ENCODE measurements around the gene RNU5B-1. TPM values are rescaled to one million over a fixed set of nuclear protein-coding genes. Genes with fewer than 3 reads are reported as not detected.

Gene RNU5B-1
- total RNA-seq, 1 experiment from 2014 or later, result not detected

DNA sequence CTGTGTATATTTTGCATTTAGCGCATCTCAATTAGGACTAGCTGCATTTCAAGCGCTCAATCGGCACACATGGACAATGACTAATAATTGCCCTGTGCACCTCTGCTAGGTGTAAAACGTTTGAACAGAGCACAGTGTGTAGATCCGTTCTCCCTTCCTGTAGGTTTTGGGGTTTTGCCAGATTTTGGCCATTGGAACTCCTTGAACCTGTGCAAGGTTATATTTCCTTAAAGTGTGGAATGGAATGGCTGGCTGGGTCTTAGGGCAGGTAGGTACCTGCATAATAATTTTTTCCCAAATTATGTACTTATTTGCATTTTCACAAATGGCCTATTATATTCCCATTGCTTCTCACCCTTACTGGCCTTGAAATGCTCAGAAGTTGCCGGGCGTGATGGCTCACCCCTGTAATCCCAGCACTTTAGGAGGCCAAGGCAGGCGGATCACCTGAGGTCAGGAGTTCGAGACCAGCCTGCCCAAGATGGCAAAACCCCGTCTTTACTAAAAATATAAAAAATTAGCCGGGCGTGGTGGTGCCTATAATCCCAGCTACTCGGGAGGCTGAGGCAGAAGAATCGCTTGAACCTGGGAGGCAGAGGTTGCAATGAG is 777 bp downstream of the RNU5B-1 start:
- peak overlapping the region; percentile 88 for H3K4me3 Mint-ChIP-seq (ENCODE audit: unreplicated experiment)
- TF ChIP-seq, protein P1, sequence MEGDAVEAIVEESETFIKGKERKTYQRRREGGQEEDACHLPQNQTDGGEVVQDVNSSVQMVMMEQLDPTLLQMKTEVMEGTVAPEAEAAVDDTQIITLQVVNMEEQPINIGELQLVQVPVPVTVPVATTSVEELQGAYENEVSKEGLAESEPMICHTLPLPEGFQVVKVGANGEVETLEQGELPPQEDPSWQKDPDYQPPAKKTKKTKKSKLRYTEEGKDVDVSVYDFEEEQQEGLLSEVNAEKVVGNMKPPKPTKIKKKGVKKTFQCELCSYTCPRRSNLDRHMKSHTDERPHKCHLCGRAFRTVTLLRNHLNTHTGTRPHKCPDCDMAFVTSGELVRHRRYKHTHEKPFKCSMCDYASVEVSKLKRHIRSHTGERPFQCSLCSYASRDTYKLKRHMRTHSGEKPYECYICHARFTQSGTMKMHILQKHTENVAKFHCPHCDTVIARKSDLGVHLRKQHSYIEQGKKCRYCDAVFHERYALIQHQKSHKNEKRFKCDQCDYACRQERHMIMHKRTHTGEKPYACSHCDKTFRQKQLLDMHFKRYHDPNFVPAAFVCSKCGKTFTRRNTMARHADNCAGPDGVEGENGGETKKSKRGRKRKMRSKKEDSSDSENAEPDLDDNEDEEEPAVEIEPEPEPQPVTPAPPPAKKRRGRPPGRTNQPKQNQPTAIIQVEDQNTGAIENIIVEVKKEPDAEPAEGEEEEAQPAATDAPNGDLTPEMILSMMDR (IDR thresholded peaks at IDR 0.05; ENCODE audit: unreplicated experiment), result no peak
- no peak for DNase-seq (ENCODE audit: unreplicated experiment)
- H3K36me3 Mint-ChIP-seq (ENCODE audit: insufficient read depth, unreplicated experiment), result peaks cover 27% of the 10 kb centered on the region
- H3K9me3 Mint-ChIP-seq (ENCODE audit: unreplicated experiment), result no peaks in the 10 kb centered on the region
- no TSS peak for BruUV-seq (replicated peaks)
- no peaks in the 10 kb centered on the region for H3K27me3 Mint-ChIP-seq (ENCODE audit: insufficient read depth, unreplicated experiment)
- no peaks in the 10 kb centered on the region for H3K4me1 Mint-ChIP-seq (ENCODE audit: insufficient read depth, unreplicated experiment)
- intact Hi-C loops (cut with micrococcal nuclease), result loop anchor here (2.0 kb wide), 1 partner anchor 116 kb away; no protein-coding TSS in a partner anchor
- peak overlapping the region; percentile 100 for H3K27ac Mint-ChIP-seq (ENCODE audit: low read depth, unreplicated experiment)
- CTCF ChIA-PET, result interaction anchor here (0.9 to 1.8 kb wide), 4 partner anchors 8 to 271 kb away, joined by 3 to 7 read pairs (median 3); no protein-coding TSS in a partner anchor
- POLR2A ChIA-PET, result interaction anchor here (0.7 to 3.8 kb wide), 18 partner anchors 8 to 1199 kb away, joined by 3 to 52 read pairs (median 4); partner anchors contain the start of genes CLPX, PARP16, RNU5A-1 and RPL4

DNA sequence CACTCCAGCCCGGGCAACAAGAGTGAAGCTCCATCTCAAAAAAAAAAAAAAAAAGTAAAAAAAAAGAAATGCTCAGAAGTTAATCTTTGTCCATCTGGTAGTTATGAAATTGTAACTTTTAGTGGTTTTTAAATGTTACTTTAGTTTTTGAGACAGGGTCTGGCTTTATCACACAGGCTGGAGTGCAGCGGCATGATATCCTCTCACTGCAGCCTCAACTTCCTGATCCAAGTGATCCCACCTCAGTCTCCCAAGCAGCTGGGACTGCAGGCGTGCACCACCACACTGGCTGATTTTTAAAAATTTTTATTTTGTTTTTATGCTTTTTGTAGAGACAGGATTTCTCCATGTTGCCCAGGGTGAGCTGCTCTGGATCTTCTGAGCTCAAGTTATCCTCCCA is 1.3 kb downstream of the RNU5B-1 start:
- POLR2A ChIA-PET, result interaction anchor here (1.1 to 3.8 kb wide), 3 partner anchors 19 to 121 kb away, joined by 3 to 52 read pairs (median 8); partner anchors contain the start of genes CLPX and PARP16
- H3K9me3 Mint-ChIP-seq (ENCODE audit: unreplicated experiment), result no peaks in the 10 kb centered on the region
- BruUV-seq (replicated peaks), result no TSS peak
- no peak for DNase-seq (ENCODE audit: unreplicated experiment)
- H3K36me3 Mint-ChIP-seq (ENCODE audit: insufficient read depth, unreplicated experiment), result peaks cover 27% of the 10 kb centered on the region
- intact Hi-C loops (cut with micrococcal nuclease), result loop anchor here (2.0 kb wide), 1 partner anchor 117 kb away; no protein-coding TSS in a partner anchor
- CTCF ChIA-PET, result interaction anchor here (0.6 to 1.8 kb wide), 4 partner anchors 8 to 272 kb away, joined by 3 to 7 read pairs (median 4); no protein-coding TSS in a partner anchor
- peak overlapping the region; percentile 46 for H3K27ac Mint-ChIP-seq (ENCODE audit: low read depth, unreplicated experiment)
- H3K4me3 Mint-ChIP-seq (ENCODE audit: unreplicated experiment), result peak overlapping the region; percentile 33
- no peaks in the 10 kb centered on the region for H3K27me3 Mint-ChIP-seq (ENCODE audit: insufficient read depth, unreplicated experiment)
- no peaks in the 10 kb centered on the region for H3K4me1 Mint-ChIP-seq (ENCODE audit: insufficient read depth, unreplicated experiment)
- TF ChIP-seq, protein P1 (IDR thresholded peaks at IDR 0.05; ENCODE audit: unreplicated experiment), result no peak

DNA sequence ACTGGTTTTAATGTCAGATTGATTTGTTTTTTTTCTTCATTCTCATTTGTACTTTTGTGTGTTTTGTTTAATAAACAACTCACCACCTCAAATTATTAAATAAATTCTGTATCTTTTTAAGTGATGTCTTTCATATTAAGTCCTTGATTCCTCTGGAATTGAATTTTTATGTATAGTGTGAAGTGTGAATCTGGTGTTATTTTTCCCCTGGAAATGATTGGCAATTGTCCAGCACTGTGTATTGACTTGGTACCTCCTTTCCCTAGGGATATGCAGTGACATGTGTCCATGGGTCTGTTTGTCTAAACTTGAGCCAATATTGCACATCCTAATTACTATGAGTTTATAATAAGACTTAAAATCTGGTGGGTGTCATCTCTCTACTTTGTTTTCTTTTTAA is 2.1 kb downstream of the RNU5B-1 start:
- DNase-seq (ENCODE audit: unreplicated experiment), result no peak
- Mint-ChIP-seq H3K27me3 (ENCODE audit: insufficient read depth, unreplicated experiment) (no peaks in the 10 kb centered on the region), H3K36me3 (ENCODE audit: insufficient read depth, unreplicated experiment) (peaks cover 27% of the 10 kb centered on the region), H3K4me3 (ENCODE audit: unreplicated experiment) (peak overlapping the region; percentile 33), H3K27ac (ENCODE audit: low read depth, unreplicated experiment) (no peak overlapping the region), H3K9me3 (ENCODE audit: unreplicated experiment) (no peaks in the 10 kb centered on the region), H3K4me1 (ENCODE audit: insufficient read depth, unreplicated experiment) (no peaks in the 10 kb centered on the region)
- no TSS peak for BruUV-seq (replicated peaks)
- intact Hi-C loops (cut with micrococcal nuclease), result no loop called here
- TF ChIP-seq, protein P1 (IDR thresholded peaks at IDR 0.05; ENCODE audit: unreplicated experiment), result no peak
- POLR2A ChIA-PET, result interaction anchor here (1.1 to 3.8 kb wide), 4 partner anchors 9 to 121 kb away, joined by 3 to 52 read pairs (median 6); partner anchors contain the start of genes CLPX and PARP16
- CTCF ChIA-PET, result interaction anchor here (0.9 to 1.8 kb wide), 2 partner anchors 9 to 273 kb away, joined by 3 to 7 read pairs; no protein-coding TSS in a partner anchor

DNA sequence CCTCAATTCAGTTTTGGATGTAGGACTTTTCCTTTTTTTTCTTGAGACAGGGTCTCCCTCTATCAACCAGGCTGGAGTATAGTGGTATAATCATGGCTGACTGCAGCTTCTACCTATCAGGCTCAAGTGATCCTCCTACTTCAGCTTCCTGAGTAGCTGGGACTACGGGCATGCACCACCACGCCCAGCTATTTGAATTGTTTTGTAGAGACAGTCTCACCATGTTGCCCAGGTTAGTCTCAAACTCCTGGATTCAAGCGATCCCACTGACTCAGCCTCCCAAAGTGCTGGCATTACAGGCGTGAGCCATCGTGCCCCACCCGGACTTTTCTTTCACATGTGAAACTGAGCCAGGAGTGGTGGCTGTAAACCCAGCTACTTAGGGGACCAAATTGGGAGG is 3.5 kb downstream of the RNU5B-1 start:
- H3K27ac Mint-ChIP-seq (ENCODE audit: low read depth, unreplicated experiment), result no peak overlapping the region
- CTCF ChIA-PET, result interaction anchor here (0.7 to 2.0 kb wide), 6 partner anchors 11 to 1221 kb away, joined by 3 to 6 read pairs (median 4); no protein-coding TSS in a partner anchor
- POLR2A ChIA-PET, result interaction anchor here (0.8 kb wide), 1 partner anchor 326 kb away, joined by 3 read pairs; no protein-coding TSS in a partner anchor
- DNase-seq (ENCODE audit: unreplicated experiment), result no peak
- H3K4me1 Mint-ChIP-seq (ENCODE audit: insufficient read depth, unreplicated experiment), result no peaks in the 10 kb centered on the region
- no TSS peak for BruUV-seq (replicated peaks)
- no peak overlapping the region for H3K4me3 Mint-ChIP-seq (ENCODE audit: unreplicated experiment)
- no peaks in the 10 kb centered on the region for H3K9me3 Mint-ChIP-seq (ENCODE audit: unreplicated experiment)
- peaks cover 27% of the 10 kb centered on the region for H3K36me3 Mint-ChIP-seq (ENCODE audit: insufficient read depth, unreplicated experiment)
- no peaks in the 10 kb centered on the region for H3K27me3 Mint-ChIP-seq (ENCODE audit: insufficient read depth, unreplicated experiment)
- TF ChIP-seq, protein P1 (IDR thresholded peaks at IDR 0.05; ENCODE audit: unreplicated experiment), result no peak
- intact Hi-C loops (cut with micrococcal nuclease), result no loop called here
